Spleen (tissue), 11 donors: ENCODE data around the gene STXBP5. TPM values are rescaled to one million over a fixed set of nuclear protein-coding genes. Genes with fewer than 3 reads are reported as not detected.

Experiments
- DNase-seq: peaks from one replicate; pipeline ENCODE4 v3.0.0-alpha.2; 2020
- H3K27ac ChIP-seq, 8 donors: fragments of 200-600 bp; sonication (generic) in 7 of 8; 1 replicate in 4 of 8; 2 replicates in 4 of 8; pipeline versions ENCODE4 v1.5.0 to v1.8.0; 2016 to 2021; ENCODE audit warnings: inconsistent platforms in 4 of 8, mild to moderate bottlenecking in 4 of 8, moderate library complexity in 1 of 8
- H3K27me3 ChIP-seq, 7 donors: fragments of 200-600 bp; sonication (generic) in 6 of 7; replicated peaks in 1 of 7; 1 replicate in 4 of 7; 2 replicates in 3 of 7; pipeline versions ENCODE4 v1.5.0 to v1.8.0; 2016 to 2021; ENCODE audit warnings: inconsistent platforms in 3 of 7, mild to moderate bottlenecking in 1 of 7
- H3K36me3 ChIP-seq, 6 donors: fragments of 200-600 bp; sonication (generic) in 5 of 6; 1 replicate in 4 of 6; 2 replicates in 2 of 6; pipeline versions ENCODE4 v1.5.0 to v1.8.0; 2016 to 2021; ENCODE audit warnings: inconsistent platforms in 2 of 6
- H3K4me1 ChIP-seq, 6 donors: fragments of 200-600 bp; sonication (generic) in 5 of 6; 1 replicate in 3 of 6; 2 replicates in 3 of 6; pipeline versions ENCODE4 v1.5.0 to v1.8.0; 2016 to 2021; ENCODE audit warnings: inconsistent platforms in 3 of 6
- H3K4me3 ChIP-seq, 8 donors: fragments of 200-600 bp; sonication (generic) in 7 of 8; 1 replicate in 4 of 8; 2 replicates in 4 of 8; pipeline versions ENCODE4 v1.5.0 to v1.8.0; 2016 to 2021; ENCODE audit warnings: inconsistent platforms in 4 of 8, mild to moderate bottlenecking in 4 of 8, moderate library complexity in 2 of 8
- H3K9me3 ChIP-seq, 8 donors: fragments of 200-600 bp; sonication (generic) in 7 of 8; 1 replicate in 4 of 8; 2 replicates in 4 of 8; pipeline versions ENCODE4 v1.5.0 to v1.8.0; 2016 to 2021; ENCODE audit warnings: inconsistent platforms in 4 of 8
- CTCF ChIP-seq, 11 experiments: fragments of 200-600 bp in 7 of 11; fragments of 450-650 bp in 4 of 11; sonication (generic) in 4 of 11; IDR thresholded peaks in 8 of 11; conservative IDR thresholded peaks in 3 of 11; 1 replicate in 7 of 11; 2 replicates in 4 of 11; pipeline versions ENCODE4 v1.4.0 to v1.8.0; 2016 to 2021; ENCODE audit warnings: antibody characterized with exemption in 11 of 11, inconsistent platforms in 4 of 11, mild to moderate bottlenecking in 1 of 11
- POLR2A ChIP-seq, 3 donors: fragments of 450-650 bp; IDR thresholded peaks; one replicate each; pipeline ENCODE4 v1.5.1; 2017; ENCODE audit warnings: antibody characterized with exemption in 3 of 3, mild to moderate bottlenecking in 1 of 3
- POLR2AphosphoS5 ChIP-seq, 3 donors: sonication (generic); formaldehyde crosslinking; IDR thresholded peaks; one replicate each; pipeline ENCODE4 v1.5.1; 2017; ENCODE audit warnings: antibody characterized with exemption in 3 of 3
- WGBS, 5 donors: extraction: QIAGEN DNeasy Blood & Tissue Kit in 3 of 5; methylation state at CpG; one replicate each; pipeline versions ENCODE4 v1.1.5 to v1.1.7; 2013 to 2018; 5-methylcytosine and 5-hydroxymethylcytosine counted together
- intact Hi-C: fragments of 100-400 bp; cut with DNase I; formaldehyde crosslinking; loops from one replicate; pipeline ENCODE4 v1.15.0; 2023; ENCODE audit warnings: low total_unique reads
- polyA plus RNA-seq, 3 donors: library from polyadenylated mRNA; stranded (reverse); fragments of 200-250 nt; gene quantifications; one replicate each; pipeline ENCODE4 v1.2.1, GENCODE V29; 2013
- total RNA-seq, 7 donors: library from RNA; depleted of rRNA in 3 of 7; stranded (reverse); fragments of >200 nt in 3 of 7; fragmentation: NEBNext Ultra II Directional in 4 of 7; extraction: Animal tissue kit (Norgen Biotek cat#: 25700) in 4 of 7; gene quantifications; one replicate each; pipeline versions ENCODE4 v1.1.0 to v1.2.1, GENCODE V29; 2016 to 2021
- donor health status: healthy with polysubstance abuse.
- donor health status: DM: no; HTN: no; CAD: no; lungs with moderate emphysema.
- donor health status: DM: no; HTN: no; CAD: no.
- donor health status: Bipolar disorder and iron deficiency.
- donor health status: healthy.
- donor health status: DM: no; HTN: no; CAD: no.
- donor health status: DM: yes; HTN: yes; CAD: no.

Gene STXBP5
- total and polyA plus RNA-seq, 10 donors, result 6.5 to 51.1 (median 32.3) TPM

GRCh38 chr6:147203311-147204059, 732 bp upstream of the STXBP5 start:
- 0 to 1% (median 0%) methylated on average over 43 to 74 of the region's 74 CpGs for WGBS, 5 donors
- peak; percentile 94 for DNase-seq
- H3K27me3 ChIP-seq, result no peaks in the 10 kb centered on the region
- H3K27ac ChIP-seq, result peak overlapping the region; percentile 83 to 98 (median 96)
- H3K4me3 ChIP-seq, result peak overlapping the region; percentile 57 to 79 (median 72)
- no peaks in the 10 kb centered on the region for H3K36me3 ChIP-seq
- intact Hi-C loops, result no loop called here
- peaks cover 10 to 50% (median 31%) of the 10 kb centered on the region in 6 donors for H3K4me1 ChIP-seq
- TF ChIP-seq CTCF (IDR thresholded peaks at IDR 0.05 in 8 of 11, conservative IDR thresholded peaks at IDR 0.05 in 3 of 11) (peak in 1 of 11 experiments; percentile 14), POLR2AphosphoS5 (IDR thresholded peaks at IDR 0.05) (peak; percentile 71 to 88 (median 82)), POLR2A (IDR thresholded peaks at IDR 0.05) (peak in 2 of 3 donors; percentile 15 to 49)
- H3K9me3 ChIP-seq, result no peaks in the 10 kb centered on the region

GRCh38 chr6:147204843-147205311, 660 bp downstream of the STXBP5 start:
- Histone ChIP-seq H3K4me3 (peak overlapping the region; percentile 52 to 79 (median 72)), H3K36me3 (no peaks in the 10 kb centered on the region), H3K9me3 (no peaks in the 10 kb centered on the region), H3K27me3 (no peaks in the 10 kb centered on the region), H3K4me1 (peaks cover 10 to 64% (median 36%) of the 10 kb centered on the region in 6 donors), H3K27ac (peak overlapping the region; percentile 83 to 98 (median 96))
- intact Hi-C loops, result no loop called here
- no peak for DNase-seq
- TF ChIP-seq CTCF (IDR thresholded peaks at IDR 0.05 in 8 of 11, conservative IDR thresholded peaks at IDR 0.05 in 3 of 11), result no peak
- TF ChIP-seq POLR2AphosphoS5 (IDR thresholded peaks at IDR 0.05), result no peak
- no peak for TF ChIP-seq POLR2A (IDR thresholded peaks at IDR 0.05)
- WGBS, 5 donors, result 4 to 8% (median 5%) methylated on average over 11 of the region's 11 CpGs

- peak overlapping the region in 7 of 8 donors; percentile 1 to 98 (median 96) for H3K27ac ChIP-seq
- H3K27me3 ChIP-seq, result no peaks in the 10 kb centered on the region
- DNase-seq, result no peak
- H3K4me1 ChIP-seq, result peaks cover 10 to 73% (median 37%) of the 10 kb centered on the region in 6 donors
- no peaks in the 10 kb centered on the region for H3K36me3 ChIP-seq
- 37 to 59% (median 41%) methylated on average over 5 of the region's 5 CpGs for WGBS, 5 donors
- peak overlapping the region; percentile 1 to 79 (median 72) for H3K4me3 ChIP-seq
- TF ChIP-seq POLR2AphosphoS5 (IDR thresholded peaks at IDR 0.05) (no peak), CTCF (IDR thresholded peaks at IDR 0.05 in 8 of 11, conservative IDR thresholded peaks at IDR 0.05 in 3 of 11) (no peak), POLR2A (IDR thresholded peaks at IDR 0.05) (no peak)
- H3K9me3 ChIP-seq, result no peaks in the 10 kb centered on the region
- intact Hi-C loops, result no loop called here
Observed at GRCh38 chr6:147205690-147206600, 1.7 kb downstream of the STXBP5 start.
